NCI-H2081 treated with DMSO at 0.1 percent for 48 hours (cell line): ENCODE measurements around the gene DPP6.
"Not testable (repeated sequence)": the region's sequence is repeated elsewhere in the genome, so short reads cannot be mapped to it uniquely, and the experiment has no call there.

Source experiments
- DNase-seq: peaks from one replicate; lab custom pipeline; 2025; lab: John Stamatoyannopoulos, UW

Gene DPP6

GRCh38 chr7:154148791-154149516 lies 96.8 kb downstream of the DPP6 start:
- DNase-seq: not testable (repeated sequence)

GRCh38 chr7:154150656-154151055 lies 98.5 kb downstream of the DPP6 start:
- not testable (repeated sequence) for DNase-seq

- not testable (repeated sequence) for DNase-seq
These were observed 99.1 kb downstream of the DPP6 start for GRCh38 chr7:154151306-154151705.

GRCh38 chr7:154155928-154156327 lies 103.7 kb downstream of the DPP6 start:
- not testable (repeated sequence) for DNase-seq

- DNase-seq: not testable (repeated sequence)
These were observed 110.7 kb downstream of the DPP6 start for GRCh38 chr7:154162921-154163320.

- not testable (repeated sequence) for DNase-seq
These were observed 111.4 kb downstream of the DPP6 start for GRCh38 chr7:154163642-154164041.

GRCh38 chr7:154167051-154167450 lies 114.9 kb downstream of the DPP6 start:
- no peak for DNase-seq

GRCh38 chr7:154167807-154168206 lies 115.6 kb downstream of the DPP6 start:
- DNase-seq: no peak

- no peak for DNase-seq
These were observed 119.2 kb downstream of the DPP6 start for GRCh38 chr7:154171422-154171821.

- no peak for DNase-seq
These were observed 120.0 kb downstream of the DPP6 start for GRCh38 chr7:154172236-154172635.

GRCh38 chr7:154177584-154177983 lies 125.4 kb downstream of the DPP6 start:
- no peak for DNase-seq

GRCh38 chr7:154178895-154179294 lies 126.7 kb downstream of the DPP6 start:
- no peak for DNase-seq

GRCh38 chr7:154183482-154183881 lies 131.3 kb downstream of the DPP6 start:
- DNase-seq: no peak

- DNase-seq: no peak
These were observed 131.7 kb downstream of the DPP6 start for GRCh38 chr7:154183946-154184345.

- no peak for DNase-seq
These were observed 134.6 kb downstream of the DPP6 start for GRCh38 chr7:154186811-154187210.

GRCh38 chr7:154188330-154188729 lies 136.1 kb downstream of the DPP6 start:
- no peak for DNase-seq

GRCh38 chr7:154195266-154195665 lies 143.1 kb downstream of the DPP6 start:
- no peak for DNase-seq

GRCh38 chr7:154198481-154198880 lies 146.3 kb downstream of the DPP6 start:
- no peak for DNase-seq

- no peak for DNase-seq
These were observed 148.0 kb downstream of the DPP6 start for GRCh38 chr7:154200241-154200640.

- no peak for DNase-seq
These were observed 149.8 kb downstream of the DPP6 start for GRCh38 chr7:154202002-154202401.

GRCh38 chr7:154204046-154204445 lies 151.8 kb downstream of the DPP6 start:
- DNase-seq: no peak

- DNase-seq: no peak
These were observed 160.7 kb downstream of the DPP6 start for GRCh38 chr7:154212861-154213260.

GRCh38 chr7:154217688-154218340 lies 165.6 kb downstream of the DPP6 start:
- DNase-seq: no peak

GRCh38 chr7:154231732-154232131 lies 179.5 kb downstream of the DPP6 start:
- DNase-seq: no peak
